Peyer's patch (tissue), 4 donors: ENCODE data around the gene ZDHHC8. TPM values are rescaled to one million over a fixed set of nuclear protein-coding genes. Genes with fewer than 3 reads are reported as not detected.

Source experiments
- DNase-seq, 3 donors: peaks; one replicate each; pipeline ENCODE4 v3.0.0-alpha.2; 2017 to 2019
- H3K27ac ChIP-seq, 4 donors: fragments of 200-600 bp; sonication (generic); one replicate each; pipeline ENCODE4 v1.5.1; 2016 to 2019
- H3K27me3 ChIP-seq, 2 donors: fragments of 200-600 bp; sonication (generic); one replicate each; pipeline ENCODE4 v1.5.1; 2019
- H3K36me3 ChIP-seq, 3 donors: fragments of 200-600 bp; sonication (generic); one replicate each; pipeline ENCODE4 v1.5.1; 2016 to 2019
- H3K4me1 ChIP-seq, 4 donors: fragments of 200-600 bp; sonication (generic); one replicate each; pipeline ENCODE4 v1.5.1; 2016 to 2019
- H3K4me3 ChIP-seq, 4 donors: fragments of 200-600 bp; sonication (generic); 1 replicate in 3 of 4; 2 replicates in 1 of 4; pipeline ENCODE4 v1.5.1; 2016 to 2019; ENCODE audit warnings: mild to moderate bottlenecking in 1 of 4
- H3K9me3 ChIP-seq, 4 donors: fragments of 200-600 bp; sonication (generic); one replicate each; pipeline ENCODE4 v1.5.1; 2016 to 2019; ENCODE audit warnings: mild to moderate bottlenecking in 1 of 4
- CTCF ChIP-seq, 6 experiments: fragments of 450-650 bp in 4 of 6; fragments of 200-600 bp in 2 of 6; sonication (generic) in 1 of 6; IDR thresholded peaks; one replicate each; pipeline ENCODE4 v1.5.1; 2017 to 2019; ENCODE audit warnings: antibody characterized with exemption in 6 of 6, mild to moderate bottlenecking in 3 of 6, moderate library complexity in 1 of 6
- POLR2A ChIP-seq, 2 donors: fragments of 450-650 bp; IDR thresholded peaks; one replicate each; pipeline ENCODE4 v1.5.1; 2017; ENCODE audit warnings: antibody characterized with exemption in 2 of 2, mild to moderate bottlenecking in 2 of 2, moderate library complexity in 2 of 2
- total RNA-seq, 4 donors: library from RNA; depleted of rRNA; stranded (reverse); fragments of >200 nt; gene quantifications; one replicate each; pipeline ENCODE4 v1.1.0, GENCODE V29; 2016

ZDHHC8 gene
- total RNA-seq, 4 donors from 2014 or later: 4.1 to 37.0 (median 22.6) TPM

GRCh38 chr22:20149257-20150250 is 17.9 kb downstream of the ZDHHC8 start:
- Histone ChIP-seq H3K27ac (no peak overlapping the region), H3K27me3 (no peaks in the 10 kb centered on the region), H3K4me3 (no peak overlapping the region), H3K4me1 (no peaks in the 10 kb centered on the region), H3K9me3 (no peaks in the 10 kb centered on the region), H3K36me3 (no peaks in the 10 kb centered on the region)
- TF ChIP-seq CTCF (IDR thresholded peaks at IDR 0.05): no peak
- no peak for TF ChIP-seq POLR2A (IDR thresholded peaks at IDR 0.05)
- no peak for DNase-seq

GRCh38 chr22:20150381-20151275 is 19.0 kb downstream of the ZDHHC8 start, which contains the start of gene CCDC188:
TSS of gene CCDC188 (minus strand) at chr22:20151055. CDS start at chr22:20150986, 69 bp downstream.
- TF ChIP-seq POLR2A (IDR thresholded peaks at IDR 0.05): no peak
- no peak for TF ChIP-seq CTCF (IDR thresholded peaks at IDR 0.05)
- DNase-seq: no peak
- no peaks in the 10 kb centered on the region for H3K27me3 ChIP-seq
- H3K36me3 ChIP-seq: no peaks in the 10 kb centered on the region
- H3K27ac ChIP-seq: no peak within 1 kb of the TSS
- H3K9me3 ChIP-seq: no peaks in the 10 kb centered on the region
- H3K4me1 ChIP-seq: no peaks in the 10 kb centered on the region
- H3K4me3 ChIP-seq: no peak within 1 kb of the TSS

GRCh38 chr22:20151276-20151588 is 19.6 kb downstream of the ZDHHC8 start:
- no peaks in the 10 kb centered on the region for H3K36me3 ChIP-seq
- no peak for DNase-seq
- no peaks in the 10 kb centered on the region for H3K9me3 ChIP-seq
- H3K27me3 ChIP-seq: no peaks in the 10 kb centered on the region
- no peak overlapping the region for H3K4me3 ChIP-seq
- H3K4me1 ChIP-seq: no peaks in the 10 kb centered on the region
- no peak for TF ChIP-seq CTCF (IDR thresholded peaks at IDR 0.05)
- TF ChIP-seq POLR2A (IDR thresholded peaks at IDR 0.05): no peak
- no peak overlapping the region for H3K27ac ChIP-seq

- H3K27me3 ChIP-seq: no peaks in the 10 kb centered on the region
- H3K4me3 ChIP-seq: no peak overlapping the region
- no peak for TF ChIP-seq CTCF (IDR thresholded peaks at IDR 0.05)
- TF ChIP-seq POLR2A (IDR thresholded peaks at IDR 0.05): no peak
- no peak for DNase-seq
- H3K27ac ChIP-seq: no peak overlapping the region
- H3K9me3 ChIP-seq: no peaks in the 10 kb centered on the region
- no peaks in the 10 kb centered on the region for H3K36me3 ChIP-seq
- no peaks in the 10 kb centered on the region for H3K4me1 ChIP-seq
Measured at GRCh38 chr22:20152464-20152890, 20.9 kb downstream of the ZDHHC8 start.

GRCh38 chr22:20153945-20154344 is 22.3 kb downstream of the ZDHHC8 start:
- no peaks in the 10 kb centered on the region for H3K27me3 ChIP-seq
- H3K36me3 ChIP-seq: no peaks in the 10 kb centered on the region

More at GRCh38 chr22:20153945-20154344, 22.3 kb downstream of the ZDHHC8 start:
- H3K27ac ChIP-seq: no peak overlapping the region
- no peaks in the 10 kb centered on the region for H3K4me1 ChIP-seq
- TF ChIP-seq CTCF (IDR thresholded peaks at IDR 0.05) (no peak), POLR2A (IDR thresholded peaks at IDR 0.05) (no peak)
- no peak overlapping the region for H3K4me3 ChIP-seq
- DNase-seq: no peak
- H3K9me3 ChIP-seq: no peaks in the 10 kb centered on the region
